ENCODE data around the gene VPS25. TPM values are rescaled to one million over a fixed set of nuclear protein-coding genes. Genes with fewer than 3 reads are reported as not detected.

VPS25 gene
- total and polyA plus RNA-seq, 9 of the 15 experiments (the other 6 are each of a cell fraction or from before 2014, with no cell fraction given), result 123 to 352 (median 180) TPM

GRCh38 chr17:42743595-42744282 is 29.5 kb upstream of the VPS25 start (continued):
- no peak for TF ChIP-seq E2F3 (CRISPR knock-in tag; IDR thresholded peaks at IDR 0.05)
- no peak for TF ChIP-seq ZNF699 (CRISPR knock-in tag; IDR thresholded peaks at IDR 0.05; ENCODE audit: insufficient replicate concordance)
- TF ChIP-seq ZNF592 (IDR thresholded peaks at IDR 0.05), result no peak
- TF ChIP-seq ZFP91 (CRISPR knock-in tag; IDR thresholded peaks at IDR 0.05), result no peak
- 0 out of 2 replicates have a peak, but pooled peaks have one; percentile 46 for TF ChIP-seq ZNF583 (CRISPR knock-in tag; IDR thresholded peaks at IDR 0.05)
- TF ChIP-seq ZNF217 (CRISPR knock-in tag; IDR thresholded peaks at IDR 0.05), result no peak
- TF ChIP-seq ZNF184 (CRISPR knock-in tag; IDR thresholded peaks at IDR 0.05), result no peak
- no peak for TF ChIP-seq BRCA1 (IDR thresholded peaks at IDR 0.05)
- TF ChIP-seq BRCA1 (CRISPR knock-in tag; IDR thresholded peaks at IDR 0.05), result no peak
- TF ChIP-seq ZNF143 (CRISPR knock-in tag; IDR thresholded peaks at IDR 0.05), result no peak
- TF ChIP-seq FOS (IDR thresholded peaks at IDR 0.05; ENCODE audit: extremely low read depth, insufficient read length), result no peak
- TF ChIP-seq FOXP4 (CRISPR knock-in tag; IDR thresholded peaks at IDR 0.05; ENCODE audit: borderline replicate concordance), result no peak
- TF ChIP-seq E4F1 (CRISPR knock-in tag; IDR thresholded peaks at IDR 0.05; ENCODE audit: borderline replicate concordance), result no peak
- TF ChIP-seq ZFP36 (IDR thresholded peaks at IDR 0.05; ENCODE audit: low read depth, low read length, partially characterized antibody), result no peak
- no peak for TF ChIP-seq KLF10 (CRISPR knock-in tag; IDR thresholded peaks at IDR 0.05)
- peak; percentile 82 for TF ChIP-seq SMAD4 (CRISPR knock-in tag; conservative IDR thresholded peaks at IDR 0.05)
